NK-92 (cell line): Measurements from ENCODE around the gene CTNND2.

Experiments
- DNase-seq: peaks from one replicate; lab custom pipeline; 2025; ENCODE audit not compliant: unreplicated experiment; lab: John Stamatoyannopoulos, UW

The CTNND2 gene

DNA sequence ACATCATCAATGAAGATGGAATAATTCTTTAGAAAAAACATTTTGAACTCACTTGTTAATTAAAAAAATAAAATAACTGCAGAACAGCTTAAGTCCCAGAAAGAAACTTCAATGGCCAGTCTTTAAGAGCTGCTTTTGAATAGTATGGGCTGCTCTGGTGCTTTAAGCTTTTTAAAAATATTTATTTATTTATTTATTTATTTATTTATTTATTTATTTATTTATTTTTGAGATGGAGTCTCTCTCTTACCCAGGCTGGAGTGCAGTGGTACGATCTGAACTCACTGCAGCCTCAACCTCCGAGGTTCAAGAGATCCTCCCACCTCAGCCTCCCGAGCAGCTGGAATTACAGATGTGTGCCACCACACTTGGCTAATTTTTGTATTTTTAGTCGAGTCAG is 626.9 kb downstream of the CTNND2 start:
- DNase-seq = no peak

DNA sequence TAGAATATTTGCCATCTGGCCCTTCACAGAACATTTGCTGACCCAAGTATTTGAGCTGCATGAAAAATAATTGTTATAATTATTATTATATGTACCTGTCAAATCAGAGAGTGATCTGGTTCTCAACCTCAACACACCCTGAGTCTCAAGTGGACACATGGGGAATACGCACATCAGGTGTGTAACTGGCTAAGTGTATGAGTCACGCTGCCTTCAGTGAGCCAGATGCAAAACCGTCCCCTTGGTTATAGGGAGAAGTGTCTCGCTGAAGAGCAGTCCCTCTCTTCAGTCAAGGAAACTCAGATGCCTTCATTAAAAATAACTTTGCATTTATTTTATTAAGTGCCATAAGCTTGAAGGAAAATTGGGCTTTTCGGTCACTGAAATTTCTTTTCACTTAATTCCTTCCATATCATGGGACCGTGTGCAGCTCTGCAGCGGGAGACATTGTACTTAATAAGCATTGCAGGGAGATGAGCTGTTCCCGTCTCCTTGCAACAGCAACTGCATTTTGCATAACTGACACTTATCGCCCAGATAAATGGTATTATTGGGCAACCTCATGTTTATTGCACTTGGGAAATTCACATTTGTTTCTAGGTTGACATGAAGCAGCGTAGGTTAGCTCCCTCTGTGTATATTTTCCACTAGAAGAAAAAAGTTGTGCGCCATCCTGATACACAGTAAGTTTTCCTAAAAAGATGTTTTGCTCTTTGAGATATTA is 630.9 kb downstream of the CTNND2 start:
- no peak for DNase-seq

DNA sequence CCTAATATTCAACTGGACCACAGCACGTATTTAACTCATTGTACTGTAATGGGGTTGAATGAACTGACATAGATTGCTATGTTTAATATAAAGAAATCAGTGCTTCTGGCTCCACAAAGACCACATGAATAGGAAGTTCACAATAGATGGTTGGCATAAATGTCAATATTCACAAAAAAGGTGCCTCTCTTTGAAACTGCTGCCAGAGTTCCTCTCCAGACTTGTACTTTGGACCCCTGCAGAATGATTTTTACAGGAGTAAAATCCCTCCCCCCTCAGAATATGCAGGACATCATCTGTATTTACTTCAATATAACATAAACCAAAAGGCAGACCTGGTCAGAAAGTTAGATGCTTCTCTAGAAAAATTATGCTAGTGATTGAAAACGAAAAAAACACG is 634.7 kb downstream of the CTNND2 start:
- DNase-seq = no peak

DNA sequence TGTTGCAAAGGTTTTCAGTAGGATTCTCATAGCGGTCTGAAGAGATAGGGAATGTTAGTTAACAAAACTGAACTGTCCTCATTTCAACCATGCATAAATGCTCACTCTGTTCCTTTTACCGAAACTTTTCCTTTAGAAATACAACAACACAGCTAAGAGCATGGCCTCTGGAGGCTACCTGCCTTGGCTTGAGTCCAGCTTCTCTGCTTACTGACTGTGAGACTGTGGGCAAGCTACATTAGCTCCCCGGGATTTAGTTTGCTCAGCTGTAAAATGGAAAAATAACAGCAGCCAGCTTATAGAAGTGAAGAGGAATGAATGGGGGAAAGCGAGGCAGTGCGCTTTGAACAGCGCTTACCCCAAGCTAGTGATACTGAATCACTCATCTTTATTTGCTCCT is 635.4 kb downstream of the CTNND2 start:
- no peak for DNase-seq

DNA sequence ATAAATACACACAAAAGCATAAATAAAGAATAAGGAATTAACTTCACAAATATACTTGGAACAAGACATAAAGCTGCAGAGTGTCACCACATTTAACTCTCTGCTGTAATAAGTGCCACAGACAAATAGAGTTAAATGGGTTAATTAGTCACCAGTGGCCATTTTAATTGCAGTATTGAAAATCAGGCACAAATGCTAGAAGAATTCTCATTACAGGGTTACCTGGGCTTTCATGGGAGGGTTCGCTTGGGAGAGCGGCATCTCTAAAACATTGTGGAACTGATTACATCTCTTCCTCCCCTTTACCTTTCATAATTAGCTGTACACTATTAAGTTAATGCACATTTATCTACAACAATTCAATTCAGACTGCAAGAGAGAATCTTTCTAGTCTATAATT is 637.9 kb downstream of the CTNND2 start:
- DNase-seq = no peak

DNA sequence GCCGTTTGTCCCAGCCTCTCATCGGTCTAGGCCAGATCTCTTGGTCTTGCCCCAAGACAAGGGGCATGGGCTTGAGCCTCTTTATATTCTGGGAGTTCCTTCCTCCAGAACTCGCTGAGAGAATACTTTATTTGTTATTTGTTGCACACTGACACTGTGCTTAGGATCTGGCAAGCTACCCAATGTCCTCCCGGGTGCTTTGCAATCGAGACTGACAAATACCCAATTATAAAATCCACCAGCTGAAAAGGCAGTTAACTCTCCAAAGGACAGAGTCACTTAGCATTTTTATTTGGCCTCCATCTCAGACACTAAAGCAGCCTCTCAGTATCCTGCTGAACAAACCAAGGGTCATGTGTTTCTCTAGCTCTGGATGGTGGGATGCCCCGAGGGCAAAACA is 643.0 kb downstream of the CTNND2 start:
- DNase-seq = no peak

DNA sequence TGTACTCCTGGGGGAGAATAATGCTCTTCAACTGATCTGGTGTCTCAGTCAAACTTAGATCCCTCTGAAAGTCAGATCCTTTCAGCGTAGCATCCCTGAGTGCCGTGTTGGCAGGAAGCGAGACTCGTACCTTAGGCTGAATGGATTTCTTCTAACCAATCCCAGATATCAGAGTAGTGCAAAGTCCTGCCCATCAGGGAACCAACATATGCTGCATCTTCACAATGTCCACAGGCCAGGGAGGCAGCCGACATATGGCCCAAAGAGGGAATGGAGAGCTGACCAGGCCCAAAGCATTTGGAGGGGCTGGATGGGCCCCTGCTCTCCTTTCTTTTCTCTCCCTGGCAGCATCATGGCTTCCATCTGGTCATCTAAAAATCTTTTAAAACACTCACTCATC is 646.2 kb downstream of the CTNND2 start:
- DNase-seq = no peak

DNA sequence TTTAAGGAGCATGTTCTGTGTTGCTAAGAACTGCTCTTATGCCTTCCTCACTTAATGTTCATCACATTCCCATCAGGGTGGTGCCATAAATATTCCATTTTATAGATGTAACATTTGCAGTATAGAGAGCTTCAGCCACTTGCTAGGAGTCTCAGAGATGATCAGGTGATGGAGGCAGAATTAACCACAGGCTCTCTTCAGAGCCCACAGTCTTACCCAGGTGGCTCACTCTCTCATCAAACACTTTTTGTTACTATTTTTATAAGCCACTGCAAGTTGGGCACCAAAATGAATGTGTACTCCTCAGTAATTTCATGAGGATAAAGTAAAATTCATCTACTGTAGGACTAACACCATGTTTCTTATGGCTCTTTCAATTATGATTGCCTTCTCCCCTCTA is 651.7 kb downstream of the CTNND2 start:
- DNase-seq = no peak

GRCh38 chr5:11252075-11252474 is 652.2 kb downstream of the CTNND2 start:
- no peak for DNase-seq

- no peak for DNase-seq
Observed at GRCh38 chr5:11251247-11251646, 653.0 kb downstream of the CTNND2 start.

- no peak for DNase-seq
Observed at GRCh38 chr5:11248966-11249365, 655.3 kb downstream of the CTNND2 start.

DNA sequence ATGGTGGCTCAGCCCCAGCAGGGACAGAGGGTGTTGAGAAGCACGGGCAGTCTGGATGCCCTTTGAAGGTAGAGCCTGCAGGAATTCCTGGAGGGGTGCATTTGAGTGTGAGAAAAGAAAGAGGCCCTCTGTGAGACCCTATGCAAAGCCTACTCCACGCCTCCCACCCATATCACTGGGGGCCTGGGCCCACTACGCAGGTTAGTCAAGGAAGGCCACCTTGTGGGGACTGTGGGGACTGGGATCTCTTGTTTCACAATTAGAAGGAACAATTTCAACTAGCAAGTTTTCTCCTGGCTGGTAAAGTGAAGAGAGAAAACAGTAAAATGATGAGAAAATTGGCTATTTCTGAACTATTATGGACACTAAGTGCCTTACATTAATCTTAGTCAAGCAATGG is 657.0 kb downstream of the CTNND2 start:
- no peak for DNase-seq

- DNase-seq = no peak
Observed at GRCh38 chr5:11240293-11241190, 663.7 kb downstream of the CTNND2 start.

DNA sequence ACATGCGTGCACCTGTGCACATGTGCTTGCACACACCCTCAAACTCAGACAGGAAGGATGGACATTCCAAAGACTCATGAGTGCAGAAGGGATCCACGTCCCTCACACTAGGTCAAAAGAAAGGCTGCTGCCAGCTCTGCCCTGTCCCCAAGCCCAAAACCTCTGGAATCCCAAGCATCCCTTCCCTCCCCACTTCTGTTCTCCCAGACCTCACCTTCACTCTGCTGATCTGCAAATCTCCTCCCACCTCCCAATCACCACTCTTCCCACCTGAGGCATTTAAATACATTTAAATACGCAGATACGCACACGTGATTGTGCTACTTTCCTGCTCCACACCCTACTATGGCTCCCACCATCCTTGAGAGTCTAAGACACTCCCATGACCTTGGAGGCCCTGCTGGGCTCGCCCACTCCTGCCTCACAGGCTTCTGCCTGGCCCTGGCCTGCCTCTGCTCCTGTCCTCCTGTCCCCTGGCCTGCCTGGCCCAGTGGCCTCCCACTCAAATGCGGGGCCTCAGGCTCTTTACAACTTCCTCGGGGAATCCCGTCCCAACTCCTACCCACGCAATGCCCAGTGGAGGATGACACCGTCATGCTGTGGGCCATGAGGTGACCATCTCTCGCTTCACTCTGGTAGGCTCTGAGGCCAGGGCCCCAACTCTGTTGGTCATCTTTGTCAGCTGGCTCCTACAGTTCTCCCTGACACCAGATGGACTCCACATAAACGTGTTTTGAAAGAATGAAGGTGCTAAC is 664.8 kb downstream of the CTNND2 start:
- DNase-seq = no peak

DNA sequence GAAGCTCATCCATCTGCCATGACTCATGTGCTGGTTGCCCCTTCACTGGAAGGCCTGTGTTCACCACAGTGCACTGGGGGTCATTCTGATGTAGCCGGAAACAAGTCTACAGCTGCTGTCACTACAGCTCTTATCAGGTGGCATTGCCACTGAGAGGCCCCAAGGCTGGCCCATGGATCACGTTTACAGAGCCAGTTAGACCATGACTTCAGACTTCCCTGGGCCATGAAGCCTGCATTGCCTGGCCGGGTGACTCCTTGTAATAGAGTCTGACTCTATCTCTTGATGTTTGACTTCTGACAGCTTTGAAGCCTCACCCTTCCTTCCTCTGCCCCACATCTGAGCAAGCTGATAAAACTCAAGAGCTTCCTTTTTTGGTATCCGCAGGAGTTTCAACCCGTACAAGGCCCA is 669.7 kb downstream of the CTNND2 start:
- DNase-seq = no peak

GRCh38 chr5:11230890-11231289 is 673.4 kb downstream of the CTNND2 start:
- DNase-seq = no peak

DNA sequence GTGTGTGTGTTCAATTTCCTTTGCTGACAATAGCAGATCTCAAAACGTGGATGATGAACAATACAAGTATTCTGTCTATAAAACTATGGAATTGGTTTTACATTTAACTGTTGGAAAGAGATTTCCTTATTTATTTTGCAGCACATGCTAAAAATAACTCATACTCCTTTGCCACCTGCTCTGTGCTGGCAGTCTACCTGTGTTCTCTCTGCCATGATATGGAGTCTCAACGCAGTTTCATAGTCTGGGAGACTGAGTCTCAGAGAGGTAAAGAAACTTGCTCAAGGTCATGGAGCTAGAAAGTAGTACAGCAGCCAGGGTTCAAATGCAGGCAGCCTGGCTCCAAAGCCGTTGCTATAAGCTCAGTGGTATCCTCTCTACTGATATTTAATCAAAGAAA is 677.2 kb downstream of the CTNND2 start:
- DNase-seq = no peak

- DNase-seq = no peak
Observed at GRCh38 chr5:11224436-11225187, 679.6 kb downstream of the CTNND2 start.

- no peak for DNase-seq
Observed at GRCh38 chr5:11222169-11222568, 682.1 kb downstream of the CTNND2 start.

GRCh38 chr5:11214864-11215644 is 689.2 kb downstream of the CTNND2 start:
- no peak for DNase-seq
